HEK293T (cell line): ENCODE results near the gene TRAF3.

Experiments
- CTCF ChIA-PET: fragments of 350-600 bp; formaldehyde crosslinking; extraction: SDS; loops from one replicate; lab custom pipeline; 2021; ENCODE audit warnings: antibody characterized with exemption, inconsistent platforms; lab: Yijun Ruan, JAX
- POLR2A ChIA-PET: fragments of 350-600 bp; formaldehyde crosslinking; extraction: SDS; loops from one replicate; lab custom pipeline; 2020; ENCODE audit warnings: antibody characterized with exemption, inconsistent platforms; lab: Yijun Ruan, JAX
- DNase-seq: peaks from one replicate; pipeline ENCODE4 v3.0.0; 2012; ENCODE audit warnings: mixed read lengths; ENCODE audit errors: extremely low spot score
- ARNT ChIP-seq: fragments of 450-650 bp; IDR thresholded peaks from 2 replicates; pipeline ENCODE4 v1.6.1; 2017; ENCODE audit warnings: mild to moderate bottlenecking
- BHLHE40 ChIP-seq: fragments of 450-650 bp; IDR thresholded peaks from 2 replicates; pipeline ENCODE4 v1.6.1; 2016; ENCODE audit warnings: mild to moderate bottlenecking, moderate library complexity, borderline replicate concordance
- CTBP1 ChIP-seq: fragments of 450-650 bp; IDR thresholded peaks from 2 replicates; pipeline ENCODE4 v1.6.1; 2016; ENCODE audit warnings: borderline replicate concordance
- ELF4 ChIP-seq: fragments of 450-650 bp; IDR thresholded peaks from 2 replicates; pipeline ENCODE4 v1.6.1; 2017; ENCODE audit warnings: antibody characterized with exemption
- FOXA1 ChIP-seq: fragments of 450-650 bp; IDR thresholded peaks from 2 replicates; pipeline ENCODE4 v1.6.1; 2016; ENCODE audit warnings: mild to moderate bottlenecking
- FOXK2 ChIP-seq: fragments of 450-650 bp; IDR thresholded peaks from 2 replicates; pipeline ENCODE4 v1.6.1; 2016; ENCODE audit warnings: mild to moderate bottlenecking
- FOXM1 ChIP-seq: fragments of 450-650 bp; IDR thresholded peaks from 2 replicates; pipeline ENCODE4 v1.6.1; 2017; ENCODE audit warnings: mild to moderate bottlenecking, borderline replicate concordance
- HDGF ChIP-seq: fragments of 450-650 bp; IDR thresholded peaks from 2 replicates; pipeline ENCODE4 v1.6.1; 2017; ENCODE audit warnings: antibody characterized with exemption, borderline replicate concordance
- L3MBTL2 ChIP-seq: fragments of 450-650 bp; conservative IDR thresholded peaks from 2 replicates; pipeline ENCODE4 v1.6.1; 2016; ENCODE audit warnings: mild to moderate bottlenecking
- LEF1 ChIP-seq: fragments of 450-650 bp; IDR thresholded peaks from 2 replicates; pipeline ENCODE4 v1.6.1; 2017; ENCODE audit warnings: mild to moderate bottlenecking, borderline replicate concordance
- NFRKB ChIP-seq: fragments of 450-650 bp; IDR thresholded peaks from 2 replicates; pipeline ENCODE4 v1.6.1; 2016; ENCODE audit warnings: mild to moderate bottlenecking, moderate library complexity
- SP1 ChIP-seq: fragments of 450-650 bp; IDR thresholded peaks from 2 replicates; pipeline ENCODE4 v1.6.1; 2017
- SUZ12 ChIP-seq: fragments of 450-650 bp; IDR thresholded peaks from 2 replicates; pipeline ENCODE4 v1.6.1; 2016; ENCODE audit warnings: mild to moderate bottlenecking
- TARDBP ChIP-seq: fragments of 450-650 bp; IDR thresholded peaks from 2 replicates; pipeline ENCODE4 v1.6.1; 2016
- ZNF384 ChIP-seq: fragments of 450-650 bp; IDR thresholded peaks from 2 replicates; pipeline ENCODE4 v1.6.1; 2016
- TF ChIP-seq, protein P1 (sequence below): fragments of 450-650 bp; IDR thresholded peaks from 2 replicates; pipeline ENCODE4 v1.6.1; 2016

TRAF3 gene

GRCh38 chr14:102774391-102775153, 2.7 kb upstream of the TRAF3 start:
- ChIA-PET CTCF (interaction anchor here (0.7 to 1.6 kb wide), 3 partner anchors 10 to 55 kb away, joined by 3 to 4 read pairs (median 3); no protein-coding TSS in a partner anchor), POLR2A (no interaction called here)
- peak; percentile 69 for DNase-seq
- no peak for TF ChIP-seq TARDBP
- TF ChIP-seq NFRKB: no peak
- TF ChIP-seq, protein P1, sequence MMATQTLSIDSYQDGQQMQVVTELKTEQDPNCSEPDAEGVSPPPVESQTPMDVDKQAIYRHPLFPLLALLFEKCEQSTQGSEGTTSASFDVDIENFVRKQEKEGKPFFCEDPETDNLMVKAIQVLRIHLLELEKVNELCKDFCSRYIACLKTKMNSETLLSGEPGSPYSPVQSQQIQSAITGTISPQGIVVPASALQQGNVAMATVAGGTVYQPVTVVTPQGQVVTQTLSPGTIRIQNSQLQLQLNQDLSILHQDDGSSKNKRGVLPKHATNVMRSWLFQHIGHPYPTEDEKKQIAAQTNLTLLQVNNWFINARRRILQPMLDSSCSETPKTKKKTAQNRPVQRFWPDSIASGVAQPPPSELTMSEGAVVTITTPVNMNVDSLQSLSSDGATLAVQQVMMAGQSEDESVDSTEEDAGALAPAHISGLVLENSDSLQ: no peak
- no peak for TF ChIP-seq HDGF
- no peak for TF ChIP-seq FOXM1
- TF ChIP-seq BHLHE40: no peak
- TF ChIP-seq L3MBTL2: no peak
- TF ChIP-seq SP1: no peak
- TF ChIP-seq LEF1: no peak
- TF ChIP-seq FOXA1: no peak
- TF ChIP-seq ARNT: no peak
- TF ChIP-seq ZNF384: no peak
- no peak for TF ChIP-seq CTBP1
- TF ChIP-seq SUZ12: no peak
- TF ChIP-seq ELF4: no peak
- no peak for TF ChIP-seq FOXK2

- TF ChIP-seq SUZ12 (no peak), HDGF (no peak), SP1 (no peak), FOXK2 (no peak), ARNT (no peak), FOXM1 (no peak), BHLHE40 (no peak), ELF4 (no peak)
- TF ChIP-seq, protein P1: no peak
- ChIA-PET POLR2A (no interaction called here), CTCF (interaction anchor here (0.6 to 1.1 kb wide), 2 partner anchors 81 to 86 kb away, joined by 3 to 4 read pairs; no protein-coding TSS in a partner anchor)
- no peak for DNase-seq
These were observed 1.1 kb upstream of the TRAF3 start for GRCh38 chr14:102775855-102776760.

DNA sequence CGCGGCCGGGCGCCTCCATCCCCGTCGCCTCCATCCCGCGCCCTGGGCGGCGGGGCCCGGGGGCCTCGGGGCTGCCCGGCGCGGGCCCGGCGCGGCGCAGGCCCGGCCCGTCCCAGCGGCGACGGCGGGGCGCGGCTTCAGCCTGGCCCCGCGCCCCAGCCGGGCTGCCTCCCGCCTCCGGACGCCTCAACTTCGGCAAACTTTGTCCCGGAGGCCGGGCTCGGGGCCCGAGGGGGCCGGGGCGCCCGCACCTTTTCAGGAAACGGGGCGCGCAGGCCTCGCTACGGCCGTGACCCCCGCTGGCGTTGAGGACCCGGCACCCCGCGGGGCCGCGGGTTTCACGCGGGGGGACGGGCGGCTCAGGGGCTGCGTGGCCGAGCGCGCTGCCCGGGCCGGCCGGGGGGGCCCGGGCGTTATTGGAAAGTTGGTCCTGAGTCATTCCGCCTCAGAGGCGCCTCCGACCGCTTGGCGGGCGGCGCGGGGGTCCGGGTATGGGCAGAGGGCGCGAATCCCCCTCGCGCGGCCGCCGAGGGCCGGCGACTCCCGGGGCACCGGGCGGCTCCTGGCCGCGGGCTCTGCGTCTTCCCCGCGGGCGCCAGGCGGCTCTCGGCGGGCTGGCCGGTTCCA, 575 bp downstream of the TRAF3 start:
- no peak for DNase-seq
- ChIA-PET CTCF (no interaction called here), POLR2A (no interaction called here)
- TF ChIP-seq L3MBTL2 (no peak), SP1 (no peak), TARDBP (no peak), ELF4 (no peak), ZNF384 (no peak), ARNT (no peak), NFRKB (no peak), CTBP1 (no peak), FOXK2 (no peak)
- TF ChIP-seq, protein P1: no peak

GRCh38 chr14:102778338-102779083, 1.3 kb downstream of the TRAF3 start:
- TF ChIP-seq BHLHE40: no peak
- TF ChIP-seq, protein P1: peak; percentile 21; the same call in 1 of the 2 replicates
- no peak for DNase-seq
- ChIA-PET CTCF (no interaction called here), POLR2A (no interaction called here)

DNA sequence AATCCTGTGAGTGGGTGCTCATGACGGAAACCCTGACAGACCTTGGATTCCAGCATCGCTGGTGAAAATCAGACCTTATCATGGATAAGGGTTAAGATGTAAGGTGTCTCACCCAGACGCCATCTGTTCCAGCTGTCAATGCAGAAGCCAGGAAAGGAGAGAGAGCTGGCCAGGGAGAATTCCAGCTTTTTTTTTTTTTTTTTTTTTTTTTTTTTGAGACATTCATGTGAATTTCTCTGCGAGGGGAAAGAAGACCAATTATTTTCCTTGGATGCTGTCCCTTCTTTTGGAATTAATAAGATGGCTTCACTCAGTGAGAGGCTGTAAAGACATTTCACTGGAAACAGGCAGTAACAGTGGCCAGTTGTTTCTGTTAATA, 1.8 kb downstream of the TRAF3 start:
- no peak for TF ChIP-seq CTBP1
- TF ChIP-seq FOXA1: no peak
- no peak for TF ChIP-seq HDGF
- TF ChIP-seq FOXK2: no peak
- TF ChIP-seq BHLHE40: no peak
- no peak for TF ChIP-seq LEF1
- no peak for TF ChIP-seq ZNF384
- no peak for TF ChIP-seq SP1
- TF ChIP-seq ELF4: no peak
- no peak for TF ChIP-seq SUZ12
- ChIA-PET POLR2A (no interaction called here), CTCF (no interaction called here)
- DNase-seq: no peak
